ENCODE measurements around the gene NACC1.

The NACC1 gene

DNA sequence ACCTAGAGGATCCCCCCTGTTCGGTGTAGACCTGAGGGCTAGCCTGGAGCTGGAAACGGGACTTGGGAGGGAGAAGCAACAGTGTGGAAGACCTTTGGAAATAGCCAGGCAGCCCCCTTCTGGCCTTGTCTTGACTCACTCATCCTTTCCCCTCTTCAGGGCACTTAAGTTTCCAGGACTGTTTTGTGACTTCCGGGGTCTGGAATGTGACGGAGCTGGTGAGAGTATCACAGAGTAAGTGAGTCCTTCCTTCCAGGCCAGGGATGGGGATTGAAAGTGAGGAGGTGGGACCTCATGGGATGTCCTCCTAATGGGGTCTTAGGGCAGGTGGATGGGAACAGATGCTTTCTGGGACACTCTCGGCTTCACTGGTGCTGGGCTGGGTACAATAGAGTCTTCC is 44.8 kb upstream of the NACC1 start:
- H3K4me3 ChIP-seq (ENCODE audit: control insufficient read depth, low read depth, low read length), result no peak overlapping the region
- TF ChIP-seq, protein P1, sequence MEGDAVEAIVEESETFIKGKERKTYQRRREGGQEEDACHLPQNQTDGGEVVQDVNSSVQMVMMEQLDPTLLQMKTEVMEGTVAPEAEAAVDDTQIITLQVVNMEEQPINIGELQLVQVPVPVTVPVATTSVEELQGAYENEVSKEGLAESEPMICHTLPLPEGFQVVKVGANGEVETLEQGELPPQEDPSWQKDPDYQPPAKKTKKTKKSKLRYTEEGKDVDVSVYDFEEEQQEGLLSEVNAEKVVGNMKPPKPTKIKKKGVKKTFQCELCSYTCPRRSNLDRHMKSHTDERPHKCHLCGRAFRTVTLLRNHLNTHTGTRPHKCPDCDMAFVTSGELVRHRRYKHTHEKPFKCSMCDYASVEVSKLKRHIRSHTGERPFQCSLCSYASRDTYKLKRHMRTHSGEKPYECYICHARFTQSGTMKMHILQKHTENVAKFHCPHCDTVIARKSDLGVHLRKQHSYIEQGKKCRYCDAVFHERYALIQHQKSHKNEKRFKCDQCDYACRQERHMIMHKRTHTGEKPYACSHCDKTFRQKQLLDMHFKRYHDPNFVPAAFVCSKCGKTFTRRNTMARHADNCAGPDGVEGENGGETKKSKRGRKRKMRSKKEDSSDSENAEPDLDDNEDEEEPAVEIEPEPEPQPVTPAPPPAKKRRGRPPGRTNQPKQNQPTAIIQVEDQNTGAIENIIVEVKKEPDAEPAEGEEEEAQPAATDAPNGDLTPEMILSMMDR (IDR thresholded peaks at IDR 0.05; ENCODE audit: control insufficient read depth, insufficient read depth, low read depth, low read length, missing control alignments), result no peak
- no peak for DNase-seq (ENCODE audit: low read depth)

DNA sequence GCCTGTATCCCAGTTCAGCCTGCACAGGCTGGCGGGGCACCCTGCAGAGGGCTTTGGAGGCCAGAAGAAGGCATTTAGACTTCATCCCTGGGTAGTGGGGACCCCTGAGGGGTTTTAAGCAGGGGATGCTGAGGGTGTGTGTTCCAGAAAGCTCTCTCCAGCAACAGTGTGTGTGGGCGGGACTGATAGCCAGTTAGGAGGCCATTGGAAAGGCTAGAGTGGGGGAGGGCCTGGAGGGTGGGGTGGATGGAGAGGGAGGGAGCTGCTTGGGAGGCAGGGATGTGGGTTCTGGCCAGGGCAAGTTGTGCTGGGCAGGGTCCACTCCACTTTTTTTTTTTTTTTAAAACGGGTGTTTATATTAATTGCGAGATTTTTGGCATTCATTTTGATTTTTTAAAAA is 43.7 kb upstream of the NACC1 start:
- TF ChIP-seq, protein P1 (IDR thresholded peaks at IDR 0.05; ENCODE audit: control insufficient read depth, insufficient read depth, low read depth, low read length, missing control alignments), result no peak
- H3K4me3 ChIP-seq (ENCODE audit: control insufficient read depth, low read depth, low read length), result no peak overlapping the region
- no peak for DNase-seq (ENCODE audit: low read depth)

DNA sequence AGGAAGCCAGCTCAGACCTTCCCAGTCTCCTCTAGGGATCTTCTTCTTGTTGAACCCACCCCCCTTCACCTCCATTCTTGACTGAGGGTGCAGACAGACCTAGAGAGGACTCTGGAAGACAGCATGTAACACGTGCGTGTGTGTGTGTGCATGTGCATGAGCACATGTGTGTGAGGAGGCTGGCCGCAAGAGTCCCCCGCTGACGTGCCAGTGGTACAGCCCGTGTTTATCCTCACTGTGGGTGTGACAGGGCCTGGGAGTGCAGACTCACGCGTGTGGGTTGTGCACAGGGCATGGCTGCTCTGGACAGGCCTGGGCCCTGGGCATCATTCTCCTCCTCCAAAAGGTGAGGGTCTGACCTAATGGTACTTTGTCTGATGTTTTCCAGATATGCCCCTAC is 41.7 kb upstream of the NACC1 start:
- TF ChIP-seq, protein P1 (IDR thresholded peaks at IDR 0.05; ENCODE audit: control insufficient read depth, insufficient read depth, low read depth, low read length, missing control alignments), result no peak
- H3K4me3 ChIP-seq (ENCODE audit: control insufficient read depth, low read depth, low read length), result no peak overlapping the region
- DNase-seq (ENCODE audit: low read depth), result no peak

DNA sequence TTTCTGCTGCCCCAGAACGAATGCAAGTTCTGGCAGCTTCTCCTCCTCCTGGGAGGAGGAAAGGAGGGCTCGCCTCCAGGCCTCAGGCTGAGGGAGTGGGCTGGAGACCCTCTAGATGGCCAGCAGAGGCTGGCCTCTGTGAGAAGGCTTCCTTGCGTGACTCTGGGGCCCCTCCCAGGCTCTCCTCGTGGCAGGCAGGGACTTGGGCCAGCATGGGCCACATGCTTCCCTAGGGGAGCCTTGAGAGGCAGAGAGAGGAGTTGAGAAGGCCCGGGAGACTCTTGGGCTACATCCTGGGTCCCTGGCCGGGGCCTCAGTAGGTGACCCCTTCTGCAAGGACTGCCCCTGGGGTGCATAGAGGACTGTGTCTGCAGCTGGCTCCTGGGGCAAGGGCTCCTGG is 41.3 kb upstream of the NACC1 start:
- no peak for DNase-seq (ENCODE audit: low read depth)
- no peak overlapping the region for H3K4me3 ChIP-seq (ENCODE audit: control insufficient read depth, low read depth, low read length)
- TF ChIP-seq, protein P1 (IDR thresholded peaks at IDR 0.05; ENCODE audit: control insufficient read depth, insufficient read depth, low read depth, low read length, missing control alignments), result no peak

DNA sequence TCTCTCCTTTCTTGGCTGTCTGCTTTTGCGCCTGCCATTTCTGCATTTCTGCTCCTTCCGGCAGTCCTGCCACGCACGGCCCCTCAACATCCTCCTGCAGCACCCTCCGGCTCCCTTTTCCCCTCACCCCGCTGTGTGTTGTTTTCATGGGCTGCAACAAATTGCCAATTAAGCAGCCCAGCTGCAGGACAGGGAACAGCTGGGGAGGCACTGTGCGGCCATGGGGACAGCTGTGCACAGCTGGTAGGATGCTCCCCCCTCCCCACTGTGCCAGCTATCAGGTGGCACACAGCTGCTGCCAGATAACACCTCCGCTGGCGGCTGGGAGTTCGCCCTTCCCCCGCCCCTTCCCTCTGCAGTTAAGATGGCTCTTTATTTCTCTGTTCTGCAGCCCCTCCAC is 40.8 kb upstream of the NACC1 start:
- DNase-seq (ENCODE audit: low read depth), result no peak
- TF ChIP-seq, protein P1 (IDR thresholded peaks at IDR 0.05; ENCODE audit: control insufficient read depth, insufficient read depth, low read depth, low read length, missing control alignments), result no peak
- H3K4me3 ChIP-seq (ENCODE audit: control insufficient read depth, low read depth, low read length), result no peak overlapping the region

DNA sequence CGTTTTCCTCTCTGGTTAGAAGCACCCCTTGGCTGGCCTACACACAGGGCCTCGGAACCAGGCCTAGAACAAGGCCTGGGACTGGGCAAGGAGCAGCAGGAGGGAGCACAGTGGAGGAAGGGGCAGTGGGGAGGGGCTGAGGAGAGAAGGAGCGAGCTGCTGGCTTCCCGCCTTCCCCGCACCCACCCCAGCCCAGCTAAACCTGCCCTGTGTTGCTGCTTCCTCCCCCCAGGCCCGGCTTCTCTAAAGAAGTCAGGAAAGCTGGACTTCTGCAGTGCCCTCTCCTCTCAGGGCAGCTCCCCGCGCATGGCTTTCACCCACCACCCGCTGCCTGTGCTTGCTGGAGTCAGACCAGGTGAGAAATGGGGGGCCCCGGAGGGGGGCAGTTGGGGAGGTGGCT is 39.7 kb upstream of the NACC1 start:
- no peak overlapping the region for H3K4me3 ChIP-seq (ENCODE audit: control insufficient read depth, low read depth, low read length)
- no peak for DNase-seq (ENCODE audit: low read depth)
- TF ChIP-seq, protein P1 (IDR thresholded peaks at IDR 0.05; ENCODE audit: control insufficient read depth, insufficient read depth, low read depth, low read length, missing control alignments), result no peak
